ENCODE data around the gene SMG6. TPM values are rescaled to one million over a fixed set of nuclear protein-coding genes. Genes with fewer than 3 reads are reported as not detected.

The SMG6 gene
- total and polyA plus RNA-seq, 2 experiments from 2014 or later = 16.8 to 63.1 TPM

DNA sequence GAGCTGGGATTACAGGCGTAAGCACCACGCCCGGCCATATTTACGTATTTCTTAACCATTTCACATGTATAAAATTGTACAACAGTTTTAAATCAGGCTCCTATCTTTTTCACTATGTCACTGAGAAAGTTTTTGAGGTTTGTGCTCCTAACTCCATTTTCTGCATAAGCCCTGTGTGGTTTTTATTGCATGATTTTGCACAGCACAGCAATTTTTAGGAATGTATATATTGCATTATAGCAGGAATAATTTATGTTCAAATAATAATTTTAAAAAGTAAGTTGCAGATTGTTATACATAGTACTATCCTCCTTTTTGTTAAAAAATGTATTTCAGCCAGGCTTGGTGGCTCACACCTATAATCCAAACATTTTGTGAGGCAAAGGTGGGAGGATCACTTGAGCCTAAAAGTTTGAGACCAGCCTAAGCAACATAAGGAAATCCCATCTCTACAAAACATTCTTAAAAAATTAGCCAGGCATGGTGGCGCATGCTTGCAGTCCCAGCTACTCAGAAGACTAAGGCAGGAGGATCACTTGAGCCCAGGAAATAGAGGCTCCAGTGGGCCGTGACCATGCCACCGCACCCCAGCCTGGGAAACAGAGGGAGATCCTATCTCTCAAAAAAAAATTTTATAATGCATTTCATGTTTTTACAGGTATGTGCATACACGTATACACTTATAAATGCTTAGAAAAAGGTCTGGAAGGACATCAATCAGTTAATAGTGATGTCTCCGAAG is 26.0 kb downstream of the SMG6 start:
- in situ Hi-C loops (cut with MboI) = loop anchor here (10.0 kb wide), 1 partner anchor 373 kb away; no protein-coding TSS in a partner anchor
- Histone ChIP-seq H3K4me2 (ENCODE audit: unreplicated experiment) (no peak overlapping the region), H3K9me2 (ENCODE audit: insufficient read depth) (no peaks in the 10 kb centered on the region), H3F3A (ENCODE audit: insufficient read depth) (peaks cover 8% of the 10 kb centered on the region), H3K36me3 (ENCODE audit: low read depth) (peaks cover 46% of the 10 kb centered on the region), H3K27me3 (replicated peaks; ENCODE audit: insufficient read depth) (no peaks in the 10 kb centered on the region), H3K27ac (no peak overlapping the region), H3K4me1 (ENCODE audit: insufficient read depth) (peaks cover 3% of the 10 kb centered on the region; the same call in 1 of the 2 replicates), H3K4me3 (no peak overlapping the region), H3K79me2 (ENCODE audit: insufficient read depth) (no peaks in the 10 kb centered on the region), H3K9ac (no peak overlapping the region), H2AFZ (no peak overlapping the region), H4K20me1 (ENCODE audit: insufficient read depth) (no peaks in the 10 kb centered on the region), H3K9me3 (ENCODE audit: low read depth) (no peaks in the 10 kb centered on the region)
- WGBS, 2 experiments (ENCODE audit: low coverage in 1 of 2, low lambda C conversion rate in 2 of 2, missing lambda C conversion rate in 2 of 2) = 96 to 98% methylated on average over 9 of the region's 9 CpGs
- DNase-seq = no peak
- no peak for TF ChIP-seq EZH2 (IDR thresholded peaks at IDR 0.05; ENCODE audit: insufficient read depth, poor library complexity, severe bottlenecking)
- no peak for TF ChIP-seq EZH2phosphoT487 (IDR thresholded peaks at IDR 0.05; ENCODE audit: insufficient read depth, low read depth)

DNA sequence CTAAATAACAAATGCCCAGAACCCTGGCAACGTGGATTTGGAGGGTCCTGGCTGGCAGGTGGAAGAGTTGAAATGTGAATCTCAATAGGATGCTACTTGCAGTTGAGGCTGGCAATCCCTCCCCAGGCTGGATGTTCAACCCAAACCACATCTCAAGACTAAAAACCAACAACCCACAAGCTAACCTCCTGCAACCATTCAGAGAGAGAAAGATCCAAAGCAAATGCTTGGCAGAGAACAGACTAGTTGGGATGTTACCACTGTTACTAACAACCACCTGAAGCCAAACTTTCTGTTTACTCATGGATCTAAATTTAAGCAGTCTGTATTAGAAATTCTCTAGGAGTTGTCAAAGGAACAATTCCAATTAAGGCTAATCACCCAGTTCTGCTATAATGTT is 27.9 kb downstream of the SMG6 start:
- 68 to 72% methylated on average over 1 of the region's 1 CpG for WGBS, 2 experiments (ENCODE audit: low coverage in 1 of 2, low lambda C conversion rate in 2 of 2, missing lambda C conversion rate in 2 of 2)
- no peak for TF ChIP-seq EZH2phosphoT487 (IDR thresholded peaks at IDR 0.05; ENCODE audit: insufficient read depth, low read depth)
- TF ChIP-seq EZH2 (IDR thresholded peaks at IDR 0.05; ENCODE audit: insufficient read depth, poor library complexity, severe bottlenecking) = no peak
- Histone ChIP-seq H3K27me3 (replicated peaks; ENCODE audit: insufficient read depth) (no peaks in the 10 kb centered on the region), H2AFZ (no peak overlapping the region), H3K4me3 (no peak overlapping the region), H3K4me1 (ENCODE audit: insufficient read depth) (no peaks in the 10 kb centered on the region), H3K9ac (no peak overlapping the region), H3K36me3 (ENCODE audit: low read depth) (peaks cover 32% of the 10 kb centered on the region), H3K4me2 (ENCODE audit: unreplicated experiment) (no peak overlapping the region), H3K27ac (no peak overlapping the region), H3K79me2 (ENCODE audit: insufficient read depth) (no peaks in the 10 kb centered on the region), H3K9me3 (ENCODE audit: low read depth) (no peaks in the 10 kb centered on the region), H4K20me1 (ENCODE audit: insufficient read depth) (no peaks in the 10 kb centered on the region), H3K9me2 (ENCODE audit: insufficient read depth) (no peaks in the 10 kb centered on the region), H3F3A (ENCODE audit: insufficient read depth) (no peaks in the 10 kb centered on the region)
- in situ Hi-C loops (cut with MboI) = loop anchor here (10.0 kb wide), 1 partner anchor 371 kb away; no protein-coding TSS in a partner anchor
- DNase-seq = no peak

DNA sequence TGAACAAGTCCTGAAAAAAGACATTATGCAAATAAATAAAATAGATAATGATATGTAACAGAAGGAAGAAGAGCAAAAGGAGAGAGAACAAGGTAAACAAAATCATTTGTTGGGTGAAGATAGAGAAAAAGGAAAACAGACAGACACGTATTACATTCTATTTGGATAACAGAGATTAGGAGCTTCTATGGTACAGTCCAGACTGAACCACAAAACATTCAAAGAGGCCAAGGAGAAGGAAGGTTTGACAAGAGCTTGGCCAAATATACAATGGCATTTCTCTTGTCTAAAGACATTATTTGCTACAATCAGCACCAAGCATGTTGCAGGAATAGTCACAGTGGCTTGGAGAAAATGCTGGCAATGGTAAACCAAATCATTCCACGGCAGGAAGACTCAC is 29.2 kb downstream of the SMG6 start:
- TF ChIP-seq EZH2 (IDR thresholded peaks at IDR 0.05; ENCODE audit: insufficient read depth, poor library complexity, severe bottlenecking) = no peak
- no peak for TF ChIP-seq EZH2phosphoT487 (IDR thresholded peaks at IDR 0.05; ENCODE audit: insufficient read depth, low read depth)
- Histone ChIP-seq H3K9me3 (ENCODE audit: low read depth) (no peaks in the 10 kb centered on the region), H3K27ac (no peak overlapping the region), H2AFZ (no peak overlapping the region), H3K4me2 (ENCODE audit: unreplicated experiment) (no peak overlapping the region), H3F3A (ENCODE audit: insufficient read depth) (no peaks in the 10 kb centered on the region), H4K20me1 (ENCODE audit: insufficient read depth) (no peaks in the 10 kb centered on the region), H3K4me3 (no peak overlapping the region), H3K4me1 (ENCODE audit: insufficient read depth) (no peaks in the 10 kb centered on the region), H3K36me3 (ENCODE audit: low read depth) (peaks cover 21% of the 10 kb centered on the region; the same call in 1 of the 2 replicates), H3K79me2 (ENCODE audit: insufficient read depth) (no peaks in the 10 kb centered on the region), H3K9me2 (ENCODE audit: insufficient read depth) (no peaks in the 10 kb centered on the region), H3K27me3 (replicated peaks; ENCODE audit: insufficient read depth) (no peaks in the 10 kb centered on the region), H3K9ac (no peak overlapping the region)
- in situ Hi-C loops (cut with MboI) = loop anchor here (10.0 kb wide), 1 partner anchor 370 kb away; no protein-coding TSS in a partner anchor
- DNase-seq = no peak
- 18 to 25% methylated on average over 2 of the region's 2 CpGs for WGBS, 2 experiments (ENCODE audit: low coverage in 1 of 2, low lambda C conversion rate in 2 of 2, missing lambda C conversion rate in 2 of 2)

DNA sequence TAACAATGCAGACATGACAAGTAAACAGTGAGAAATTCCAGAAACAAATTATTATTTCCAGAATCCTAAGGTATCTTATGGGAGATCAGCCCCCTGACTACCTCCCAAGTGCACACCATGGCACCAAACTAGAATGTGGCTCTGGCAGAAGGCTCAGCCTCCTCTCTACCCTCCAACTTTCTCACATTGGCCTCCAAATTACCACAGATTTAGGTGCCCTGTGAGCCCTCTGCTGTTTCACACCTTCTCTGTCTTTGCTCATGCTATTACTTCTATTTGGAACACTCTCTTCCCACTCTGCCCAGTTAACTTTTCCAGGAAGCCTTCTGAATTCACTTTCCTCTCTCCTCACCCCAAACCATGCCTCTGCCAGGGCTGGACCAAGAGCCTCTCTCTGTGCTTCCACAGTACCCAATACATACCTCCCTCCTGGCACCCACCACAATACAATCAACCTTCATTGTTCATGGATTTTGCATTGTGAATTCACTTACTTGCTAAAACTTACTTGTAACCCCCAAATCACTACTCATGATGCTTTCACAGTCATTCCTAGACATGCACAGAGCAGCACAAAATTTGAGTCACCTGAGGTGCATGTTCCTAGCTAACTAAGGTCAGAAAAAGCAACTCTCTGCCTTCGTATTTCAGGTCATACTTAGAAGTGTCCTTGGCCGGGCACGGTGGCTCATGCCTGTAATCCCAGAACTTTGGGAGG is 31.4 kb downstream of the SMG6 start:
- Histone ChIP-seq H3K9ac (no peak overlapping the region), H3K4me1 (ENCODE audit: insufficient read depth) (no peaks in the 10 kb centered on the region), H4K20me1 (ENCODE audit: insufficient read depth) (no peaks in the 10 kb centered on the region), H3K79me2 (ENCODE audit: insufficient read depth) (no peaks in the 10 kb centered on the region), H3K9me3 (ENCODE audit: low read depth) (no peaks in the 10 kb centered on the region), H3K4me3 (no peak overlapping the region), H3K27me3 (replicated peaks; ENCODE audit: insufficient read depth) (no peaks in the 10 kb centered on the region), H3K9me2 (ENCODE audit: insufficient read depth) (no peaks in the 10 kb centered on the region), H3F3A (ENCODE audit: insufficient read depth) (no peaks in the 10 kb centered on the region), H3K4me2 (ENCODE audit: unreplicated experiment) (no peak overlapping the region), H3K36me3 (ENCODE audit: low read depth) (peaks cover 9% of the 10 kb centered on the region; the same call in 1 of the 2 replicates), H3K27ac (no peak overlapping the region), H2AFZ (no peak overlapping the region)
- no peak for DNase-seq
- in situ Hi-C loops (cut with MboI) = loop anchor here (10.0 kb wide), 1 partner anchor 367 kb away; no protein-coding TSS in a partner anchor
- 95 to 97% methylated on average over 3 of the region's 3 CpGs for WGBS, 2 experiments (ENCODE audit: low coverage in 1 of 2, low lambda C conversion rate in 2 of 2, missing lambda C conversion rate in 2 of 2)
- no peak for TF ChIP-seq EZH2 (IDR thresholded peaks at IDR 0.05; ENCODE audit: insufficient read depth, poor library complexity, severe bottlenecking)
- no peak for TF ChIP-seq EZH2phosphoT487 (IDR thresholded peaks at IDR 0.05; ENCODE audit: insufficient read depth, low read depth)
